ENCODE data around the gene EIF4EBP3. TPM values are rescaled to one million over a fixed set of nuclear protein-coding genes. Genes with fewer than 3 reads are reported as not detected.
"Not testable (repeated sequence)": the region's sequence is repeated elsewhere in the genome, so short reads cannot be mapped to it uniquely, and the experiment has no call there.

The EIF4EBP3 gene
- total RNA-seq, 1 experiment from 2014 or later, result 4.0 TPM

DNA sequence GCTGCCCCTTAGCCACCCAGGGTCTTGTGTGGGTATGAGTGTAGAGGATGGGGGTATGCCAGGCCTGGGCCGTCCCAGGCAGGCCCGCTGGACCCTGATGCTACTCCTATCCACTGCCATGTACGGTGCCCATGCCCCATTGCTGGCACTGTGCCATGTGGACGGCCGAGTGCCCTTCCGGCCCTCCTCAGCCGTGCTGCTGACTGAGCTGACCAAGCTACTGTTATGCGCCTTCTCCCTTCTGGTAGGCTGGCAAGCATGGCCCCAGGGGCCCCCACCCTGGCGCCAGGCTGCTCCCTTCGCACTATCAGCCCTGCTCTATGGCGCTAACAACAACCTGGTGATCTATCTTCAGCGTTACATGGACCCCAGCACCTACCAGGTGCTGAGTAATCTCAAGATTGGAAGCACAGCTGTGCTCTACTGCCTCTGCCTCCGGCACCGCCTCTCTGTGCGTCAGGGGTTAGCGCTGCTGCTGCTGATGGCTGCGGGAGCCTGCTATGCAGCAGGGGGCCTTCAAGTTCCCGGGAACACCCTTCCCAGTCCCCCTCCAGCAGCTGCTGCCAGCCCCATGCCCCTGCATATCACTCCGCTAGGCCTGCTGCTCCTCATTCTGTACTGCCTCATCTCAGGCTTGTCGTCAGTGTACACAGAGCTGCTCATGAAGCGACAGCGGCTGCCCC, 19.8 kb downstream of the EIF4EBP3 start:
- peaks cover 43% of the 10 kb centered on the region for H3K36me3 ChIP-seq
- DNase-seq, result no peak
- H3K9me3 ChIP-seq, result no peaks in the 10 kb centered on the region
- H3K27me3 ChIP-seq, result no peaks in the 10 kb centered on the region
- H3K4me3 ChIP-seq, result no peak overlapping the region

DNA sequence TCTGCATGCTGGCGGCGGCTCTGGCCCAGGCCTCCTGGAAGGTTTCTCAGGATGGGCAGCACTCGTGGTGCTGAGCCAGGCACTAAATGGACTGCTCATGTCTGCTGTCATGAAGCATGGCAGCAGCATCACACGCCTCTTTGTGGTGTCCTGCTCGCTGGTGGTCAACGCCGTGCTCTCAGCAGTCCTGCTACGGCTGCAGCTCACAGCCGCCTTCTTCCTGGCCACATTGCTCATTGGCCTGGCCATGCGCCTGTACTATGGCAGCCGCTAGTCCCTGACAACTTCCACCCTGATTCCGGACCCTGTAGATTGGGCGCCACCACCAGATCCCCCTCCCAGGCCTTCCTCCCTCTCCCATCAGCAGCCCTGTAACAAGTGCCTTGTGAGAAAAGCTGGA, 20.4 kb downstream of the EIF4EBP3 start:
- Histone ChIP-seq H3K27me3 (no peaks in the 10 kb centered on the region), H3K9me3 (no peaks in the 10 kb centered on the region), H3K36me3 (peaks cover 43% of the 10 kb centered on the region), H3K4me3 (no peak overlapping the region)
- no peak for DNase-seq

DNA sequence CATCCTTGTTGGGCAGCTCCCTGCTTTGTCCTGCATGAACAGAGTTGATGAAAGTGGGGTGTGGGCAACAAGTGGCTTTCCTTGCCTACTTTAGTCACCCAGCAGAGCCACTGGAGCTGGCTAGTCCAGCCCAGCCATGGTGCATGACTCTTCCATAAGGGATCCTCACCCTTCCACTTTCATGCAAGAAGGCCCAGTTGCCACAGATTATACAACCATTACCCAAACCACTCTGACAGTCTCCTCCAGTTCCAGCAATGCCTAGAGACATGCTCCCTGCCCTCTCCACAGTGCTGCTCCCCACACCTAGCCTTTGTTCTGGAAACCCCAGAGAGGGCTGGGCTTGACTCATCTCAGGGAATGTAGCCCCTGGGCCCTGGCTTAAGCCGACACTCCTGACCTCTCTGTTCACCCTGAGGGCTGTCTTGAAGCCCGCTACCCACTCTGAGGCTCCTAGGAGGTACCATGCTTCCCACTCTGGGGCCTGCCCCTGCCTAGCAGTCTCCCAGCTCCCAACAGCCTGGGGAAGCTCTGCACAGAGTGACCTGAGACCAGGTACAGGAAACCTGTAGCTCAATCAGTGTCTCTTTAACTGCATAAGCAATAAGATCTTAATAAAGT, 21.1 kb downstream of the EIF4EBP3 start:
- no peak for DNase-seq
- H3K4me3 ChIP-seq, result no peak overlapping the region
- H3K36me3 ChIP-seq, result peaks cover 43% of the 10 kb centered on the region
- no peaks in the 10 kb centered on the region for H3K27me3 ChIP-seq
- no peaks in the 10 kb centered on the region for H3K9me3 ChIP-seq

DNA sequence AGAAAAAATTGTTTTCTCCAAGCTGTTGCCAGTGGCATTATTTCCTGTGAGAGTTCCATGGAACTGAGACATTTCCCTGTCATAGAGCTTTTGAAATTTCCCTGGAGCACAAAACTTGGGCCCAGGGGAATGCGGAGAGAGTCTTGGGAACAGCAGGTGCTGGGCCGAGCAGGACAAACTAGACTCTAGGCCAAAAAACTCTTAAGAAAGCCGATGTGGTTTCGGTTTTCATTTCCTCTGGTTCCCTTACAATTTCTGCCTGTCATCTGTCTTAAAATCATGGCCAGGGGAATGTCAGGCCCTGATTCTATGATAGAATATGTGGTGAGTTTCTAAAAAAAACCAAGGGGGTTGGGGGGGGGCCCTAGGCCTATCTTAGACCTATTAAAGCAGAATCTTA, 21.7 kb downstream of the EIF4EBP3 start:
- peaks cover 43% of the 10 kb centered on the region for H3K36me3 ChIP-seq
- no peak for DNase-seq
- H3K4me3 ChIP-seq, result no peak overlapping the region
- no peaks in the 10 kb centered on the region for H3K9me3 ChIP-seq
- H3K27me3 ChIP-seq, result no peaks in the 10 kb centered on the region

DNA sequence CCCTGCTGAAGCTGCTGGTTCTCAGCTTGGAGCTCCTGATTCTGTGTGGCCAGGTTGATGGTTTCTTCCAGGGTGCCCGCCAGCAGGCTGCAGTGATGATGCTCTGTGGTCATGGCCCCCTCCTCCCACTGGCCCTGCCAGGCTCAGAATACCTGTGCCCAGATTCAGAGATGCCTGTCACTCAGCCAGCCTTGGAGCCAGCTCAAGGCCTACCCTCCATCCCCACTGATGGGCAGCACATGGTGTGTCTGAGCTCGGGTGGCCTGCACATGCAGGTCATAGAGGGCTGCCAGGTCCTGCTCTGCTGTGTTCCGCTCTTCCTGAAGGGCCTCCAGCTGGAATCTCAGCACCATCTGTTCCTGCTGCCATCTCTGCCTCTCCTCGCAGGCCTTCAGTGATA, 22.6 kb downstream of the EIF4EBP3 start:
- H3K36me3 ChIP-seq, result peaks cover 43% of the 10 kb centered on the region
- H3K27me3 ChIP-seq, result no peaks in the 10 kb centered on the region
- H3K9me3 ChIP-seq, result no peaks in the 10 kb centered on the region
- H3K4me3 ChIP-seq, result no peak overlapping the region
- no peak for DNase-seq

DNA sequence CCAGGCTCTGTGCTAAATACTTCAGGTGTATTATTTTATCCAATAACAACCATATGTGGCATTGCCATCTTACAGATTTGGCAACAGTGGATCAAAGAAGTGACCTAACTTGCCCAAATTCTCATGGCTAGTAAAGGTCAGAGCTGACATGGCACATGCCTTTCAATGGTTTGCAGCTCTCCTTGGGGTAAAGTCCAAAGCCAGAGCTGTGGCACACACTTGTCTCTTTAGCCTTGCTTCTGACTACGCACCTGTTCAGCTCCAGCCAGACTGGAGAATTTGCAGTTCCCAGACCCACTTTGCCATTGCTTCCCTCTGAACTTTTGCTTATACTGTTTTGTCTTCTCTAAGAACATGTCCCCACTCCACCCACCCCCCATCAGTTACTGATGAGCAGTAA, 23.0 kb downstream of the EIF4EBP3 start:
- Histone ChIP-seq H3K9me3 (no peaks in the 10 kb centered on the region), H3K36me3 (peaks cover 39% of the 10 kb centered on the region)
- DNase-seq, result no peak

DNA sequence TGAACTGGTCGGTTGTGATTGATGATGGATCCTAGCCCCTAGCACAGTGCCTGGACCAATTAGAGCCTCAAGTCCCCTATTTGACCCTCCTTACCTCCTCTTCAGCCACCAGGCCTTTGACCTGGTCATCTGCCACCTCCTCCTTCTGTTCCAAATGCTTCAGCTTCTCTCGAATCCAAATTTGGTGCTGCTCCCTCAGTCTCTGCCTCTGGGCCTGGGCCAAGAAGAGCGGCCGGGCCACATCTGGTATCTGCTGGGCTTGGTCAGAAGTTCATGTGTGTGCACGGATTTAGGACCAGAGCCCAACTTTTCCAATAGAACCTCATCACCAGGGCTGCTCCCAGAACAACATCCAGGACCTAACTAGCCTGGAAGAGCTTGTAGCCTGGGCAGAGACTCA, 23.6 kb downstream of the EIF4EBP3 start:
- H3K27me3 ChIP-seq, result no peaks in the 10 kb centered on the region
- peaks cover 33% of the 10 kb centered on the region for H3K36me3 ChIP-seq
- no peak overlapping the region for H3K4me3 ChIP-seq
- DNase-seq, result no peak
- H3K9me3 ChIP-seq, result no peaks in the 10 kb centered on the region

More for the DNA sequence above, 23.0 kb downstream of the EIF4EBP3 start:
- no peaks in the 10 kb centered on the region for H3K27me3 ChIP-seq
- H3K4me3 ChIP-seq, result no peak overlapping the region

DNA sequence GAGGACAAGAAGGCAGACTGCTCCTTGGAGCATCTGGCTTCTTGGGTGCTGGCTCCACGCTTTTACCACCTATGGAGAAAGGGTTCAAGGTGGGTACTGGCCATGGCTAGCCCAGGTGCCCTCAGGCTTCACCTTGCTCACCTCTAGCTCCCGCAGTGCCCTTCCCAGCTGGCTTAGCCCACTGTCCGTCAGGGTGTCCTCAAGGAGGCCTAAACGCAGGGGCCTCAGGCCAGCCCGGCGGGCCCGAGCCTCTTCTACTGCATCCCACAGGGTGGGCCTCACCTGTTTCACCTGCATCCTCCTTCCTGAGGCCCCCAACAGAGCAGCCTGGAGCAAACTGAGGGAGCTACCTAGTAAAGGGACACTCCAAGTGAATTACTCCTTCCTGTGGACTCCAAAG, 26.2 kb downstream of the EIF4EBP3 start:
- H3K4me3 ChIP-seq, result no peak overlapping the region
- no peaks in the 10 kb centered on the region for H3K27me3 ChIP-seq
- H3K36me3 ChIP-seq, result peaks cover 9% of the 10 kb centered on the region
- DNase-seq, result no peak
- no peaks in the 10 kb centered on the region for H3K9me3 ChIP-seq

DNA sequence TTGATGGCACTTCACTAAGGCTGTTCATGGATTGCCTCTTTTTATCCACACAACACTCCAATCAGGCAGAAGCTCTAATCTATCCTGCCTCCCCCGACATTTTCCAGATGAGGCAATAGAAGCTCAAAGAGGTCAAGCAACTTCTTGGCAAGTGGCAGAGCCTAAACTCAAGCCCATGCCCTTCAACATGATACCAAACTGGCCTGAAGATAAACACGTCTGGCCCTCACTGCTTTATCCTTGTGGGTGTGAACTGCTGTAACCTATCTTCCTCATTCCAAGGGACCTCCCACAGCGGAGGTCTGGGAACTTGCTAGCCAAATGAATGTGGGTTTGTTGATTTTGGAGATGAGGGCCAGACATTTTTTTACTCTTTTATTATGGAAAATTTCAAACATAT, 26.7 kb downstream of the EIF4EBP3 start:
- Histone ChIP-seq H3K27me3 (no peaks in the 10 kb centered on the region), H3K36me3 (peaks cover 5% of the 10 kb centered on the region; the same call in 1 of the 2 replicates), H3K4me3 (no peak overlapping the region), H3K9me3 (no peaks in the 10 kb centered on the region)
- no peak for DNase-seq

DNA sequence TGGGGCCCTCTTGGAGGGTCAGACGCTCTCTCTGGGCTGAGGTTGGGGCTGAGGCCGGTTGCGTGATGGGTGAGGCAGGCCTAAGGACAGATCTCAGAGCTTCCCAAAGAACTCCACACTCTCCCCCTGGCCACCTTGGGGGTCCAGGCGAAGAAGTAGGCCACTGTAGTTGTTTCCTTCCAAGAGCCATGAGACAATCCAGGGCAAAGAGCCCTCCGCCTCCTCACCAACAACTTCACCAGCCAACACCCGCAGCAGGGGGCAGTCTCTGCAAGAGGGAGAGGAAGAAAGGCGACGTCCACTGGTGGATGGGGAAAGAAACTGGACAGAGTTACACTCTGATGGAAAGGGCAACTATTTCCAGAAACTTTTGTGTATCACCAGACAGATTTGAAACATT, 27.8 kb downstream of the EIF4EBP3 start:
- peak; percentile 54 for DNase-seq
- H3K9me3 ChIP-seq, result no peaks in the 10 kb centered on the region
- H3K36me3 ChIP-seq, result 0 out of 2 replicates have a peak, but pooled peaks cover 2% of the 10 kb centered on the region
- no peak overlapping the region for H3K4me3 ChIP-seq
- no peaks in the 10 kb centered on the region for H3K27me3 ChIP-seq

DNA sequence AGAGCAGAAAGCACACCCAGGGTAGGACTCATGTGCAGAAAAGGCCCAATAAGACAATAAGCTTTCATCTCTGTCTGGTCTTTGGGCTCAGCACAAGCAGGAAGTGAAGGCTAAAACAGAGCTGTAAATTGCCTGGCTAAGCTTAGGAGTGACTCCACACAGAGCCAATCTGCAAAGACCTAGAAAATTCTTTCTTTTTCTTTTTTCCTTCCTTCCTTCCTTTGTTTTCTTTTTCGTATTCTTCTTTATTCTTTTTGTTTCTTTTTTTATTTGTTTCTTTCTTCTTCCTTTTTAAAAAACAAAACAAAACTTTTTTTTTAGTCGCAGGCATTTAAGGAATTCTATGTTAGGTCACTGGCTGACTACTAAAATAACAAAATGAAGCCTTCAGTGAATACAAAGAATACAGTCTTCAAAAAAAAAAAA, 29.3 kb downstream of the EIF4EBP3 start:
- no peak for DNase-seq

DNA sequence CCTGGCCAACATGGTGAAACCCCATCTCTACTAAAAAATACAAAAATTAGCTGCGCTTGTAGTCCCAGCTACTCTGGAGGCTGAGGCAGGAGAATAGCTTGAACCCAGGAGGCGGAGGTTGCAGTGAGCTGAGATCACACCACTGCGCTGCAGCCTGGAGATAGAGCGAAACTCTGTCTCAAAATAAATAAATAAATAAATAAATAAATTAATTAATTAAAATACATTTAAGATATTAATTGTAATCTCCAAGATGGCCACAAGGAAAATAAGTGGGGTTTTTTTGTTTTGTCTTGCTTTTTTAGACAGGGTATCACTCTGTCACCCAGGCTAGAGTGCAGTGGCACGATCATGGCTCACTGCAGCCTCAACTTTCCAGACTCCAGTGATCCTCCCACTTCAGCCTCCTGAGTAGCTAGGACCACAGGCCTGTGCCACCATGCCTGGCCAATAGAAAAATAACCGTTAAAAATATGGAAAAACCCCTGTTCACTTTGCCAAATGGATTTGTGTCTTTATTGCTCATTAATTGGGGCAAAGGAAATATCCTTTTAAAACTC, 31.8 kb downstream of the EIF4EBP3 start:
- H3K9me3 ChIP-seq, H3K36me3 ChIP-seq: not testable (repeated sequence)

More for the DNA sequence above, 29.3 kb downstream of the EIF4EBP3 start:
- Histone ChIP-seq H3K36me3 (no peaks in the 10 kb centered on the region), H3K4me3 (no peak overlapping the region), H3K9me3 (no peaks in the 10 kb centered on the region), H3K27me3 (no peaks in the 10 kb centered on the region)

DNA sequence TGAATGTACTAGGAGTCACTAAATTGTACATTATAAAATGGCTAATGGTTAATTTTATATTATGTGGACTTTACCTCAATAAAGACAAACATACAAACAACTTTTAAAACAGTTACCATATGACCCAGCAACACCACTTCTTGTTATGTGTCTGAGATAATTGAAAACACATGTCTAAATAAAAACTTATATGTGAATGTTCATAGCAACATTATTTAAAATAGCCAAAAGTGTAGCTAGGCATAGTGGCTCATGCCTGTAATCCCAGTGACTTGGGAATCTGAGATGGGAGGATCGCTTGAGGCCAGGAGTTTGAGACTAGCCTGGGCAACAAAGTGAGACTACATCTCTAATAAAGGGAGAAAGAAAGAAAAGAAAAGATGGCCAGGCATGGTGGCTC, 40.0 kb downstream of the EIF4EBP3 start:
- H3K36me3 ChIP-seq, result no peaks in the 10 kb centered on the region
- no peak for DNase-seq
- H3K4me3 ChIP-seq, result no peak overlapping the region
- no peaks in the 10 kb centered on the region; the same call in 1 of the 2 replicates for H3K9me3 ChIP-seq
- no peaks in the 10 kb centered on the region for H3K27me3 ChIP-seq

More for the DNA sequence above, 31.8 kb downstream of the EIF4EBP3 start:
- H3K4me3 ChIP-seq, H3K27me3 ChIP-seq, DNase-seq: not testable (repeated sequence)

DNA sequence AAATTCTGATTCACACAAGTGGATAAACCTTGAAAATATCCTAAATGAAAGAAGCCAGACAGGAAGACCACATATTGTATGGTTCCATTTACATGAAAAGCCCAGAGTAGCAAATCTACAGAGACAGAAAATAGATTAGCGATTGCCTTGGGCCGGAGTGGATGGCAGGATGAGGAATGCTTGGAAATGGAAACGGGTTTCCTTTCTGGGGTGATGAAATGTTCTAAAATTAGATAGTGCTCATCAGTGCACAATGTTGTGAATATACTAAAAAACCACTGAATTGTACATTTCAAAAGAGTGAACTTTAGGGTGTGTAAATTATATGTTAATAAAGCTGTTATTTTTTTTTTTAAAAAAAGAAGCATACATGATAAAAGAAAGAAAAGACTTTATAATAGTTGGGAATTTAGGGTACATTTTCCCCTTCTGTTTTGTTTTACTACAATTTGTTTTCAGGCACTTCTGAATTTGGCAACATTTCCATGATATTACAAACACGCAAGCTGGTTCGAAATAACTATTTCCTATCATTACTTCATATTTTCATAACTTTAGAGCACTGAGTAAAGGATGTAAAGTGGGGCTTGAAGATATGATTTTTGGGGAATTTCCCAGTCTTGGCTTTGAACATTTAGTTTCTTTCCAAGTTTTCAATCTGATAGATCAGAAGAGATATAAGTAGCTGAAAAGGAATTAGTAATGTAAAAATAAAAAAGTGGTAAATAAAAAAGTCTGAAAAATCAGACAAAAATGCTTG, 41.0 kb downstream of the EIF4EBP3 start:
- H3K9me3 ChIP-seq, result no peaks in the 10 kb centered on the region
- H3K4me3 ChIP-seq, result no peak overlapping the region
- no peaks in the 10 kb centered on the region for H3K36me3 ChIP-seq
- peak; percentile 33 for DNase-seq
- H3K27me3 ChIP-seq, result no peaks in the 10 kb centered on the region

DNA sequence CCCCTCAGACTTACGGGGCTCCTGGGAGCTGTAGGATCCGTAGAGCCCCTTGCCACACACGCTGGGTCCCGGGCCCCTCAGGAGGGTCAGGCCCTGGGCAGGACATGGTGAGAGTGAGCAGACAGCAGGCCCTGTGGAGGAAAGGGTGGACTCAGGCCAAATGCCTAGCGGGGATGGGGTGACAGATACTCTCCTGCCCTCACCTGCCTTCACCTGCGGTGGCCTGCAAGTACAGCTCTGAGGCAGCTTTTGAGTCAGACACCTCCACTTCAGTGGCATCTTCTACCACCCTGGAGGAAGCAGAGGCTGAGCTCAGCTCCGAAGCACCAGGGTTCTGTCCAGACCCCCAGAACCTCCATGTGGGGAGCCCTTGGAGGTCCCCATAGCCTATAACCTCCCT, 43.4 kb downstream of the EIF4EBP3 start:
- H3K27me3 ChIP-seq, result no peaks in the 10 kb centered on the region
- no peaks in the 10 kb centered on the region for H3K9me3 ChIP-seq
- H3K36me3 ChIP-seq, result no peaks in the 10 kb centered on the region
- H3K4me3 ChIP-seq, result no peak overlapping the region
- no peak for DNase-seq

DNA sequence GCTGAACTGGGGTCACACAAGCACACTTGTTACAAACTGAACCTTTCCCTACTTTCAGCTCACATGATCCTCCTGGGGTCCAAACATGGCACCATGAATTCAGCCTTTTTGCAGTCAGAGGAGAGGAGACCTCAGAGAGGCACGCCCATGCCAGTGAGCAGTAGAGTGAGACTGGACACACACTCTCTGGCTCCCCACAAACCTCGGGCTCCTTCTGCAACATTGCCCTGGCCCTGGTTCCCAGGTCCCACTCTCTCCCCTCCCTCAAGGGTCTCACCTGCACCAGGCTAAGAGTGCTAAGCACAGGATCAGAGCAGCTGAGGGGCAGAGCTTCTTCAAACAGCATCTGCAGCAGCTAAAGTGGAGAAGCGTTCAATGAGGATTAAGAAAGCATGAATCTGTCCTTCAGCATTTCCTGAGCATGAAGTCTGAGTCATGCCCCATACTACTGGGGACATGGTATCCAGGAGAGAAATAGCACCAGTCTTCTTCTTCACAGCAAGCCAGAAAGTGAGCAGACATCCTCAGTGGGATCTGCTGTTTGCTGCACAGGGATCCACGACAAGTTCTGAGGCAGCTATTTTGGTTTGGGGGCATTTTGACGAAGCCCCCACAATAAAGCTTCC, 44.4 kb downstream of the EIF4EBP3 start:
- H3K36me3 ChIP-seq, result no peaks in the 10 kb centered on the region
- no peaks in the 10 kb centered on the region for H3K9me3 ChIP-seq
- peak; percentile 43 for DNase-seq
- H3K4me3 ChIP-seq, result no peak overlapping the region
- H3K27me3 ChIP-seq, result no peaks in the 10 kb centered on the region

DNA sequence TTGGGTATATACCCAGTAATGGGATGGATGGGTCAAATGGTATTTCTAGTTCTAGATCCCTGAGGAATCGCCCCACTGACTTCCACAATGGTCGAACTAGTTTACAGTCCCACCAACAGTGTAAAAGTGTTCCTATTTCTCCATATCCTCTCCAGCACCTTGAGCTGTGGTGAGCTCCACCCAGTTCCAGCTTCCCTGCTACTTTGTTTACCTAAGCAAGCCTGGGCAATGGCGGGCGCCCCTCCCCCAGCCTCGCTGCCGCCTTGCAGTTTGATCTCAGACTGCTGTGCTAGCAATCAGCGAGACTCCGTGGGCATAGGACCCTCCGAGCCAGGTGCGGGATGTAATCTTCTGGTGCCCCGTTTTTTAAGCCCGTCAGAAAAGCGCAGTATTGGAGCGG, 45.6 kb downstream of the EIF4EBP3 start:
- not testable (repeated sequence) for H3K36me3 ChIP-seq, H3K4me3 ChIP-seq, DNase-seq, H3K9me3 ChIP-seq, H3K27me3 ChIP-seq

Data from MG63 (cell line).